ENCODE data around the gene MYMX.

GRCh38 chr6:44250718-44251123, 34.0 kb downstream of the MYMX start:
- TF ChIP-seq EP300 (IDR thresholded peaks at IDR 0.05) = no peak
- TF ChIP-seq POLR2A (IDR thresholded peaks at IDR 0.05) = no peak
- no peak for TF ChIP-seq CTCF (IDR thresholded peaks at IDR 0.05)
